ENCODE results near the gene SEPTIN2.

The SEPTIN2 gene

GRCh38 chr2:241316825-241317224, 1.1 kb downstream of the SEPTIN2 start:
- H3K27ac ChIP-seq: peak overlapping the region; percentile 98
- no peak for TF ChIP-seq CTCF (conservative IDR thresholded peaks at IDR 0.05)

- TF ChIP-seq CTCF (conservative IDR thresholded peaks at IDR 0.05): no peak
- peak overlapping the region; percentile 98 for H3K27ac ChIP-seq
These were observed 1.7 kb downstream of the SEPTIN2 start for GRCh38 chr2:241317391-241317790.

- peak overlapping the region; percentile 98; the same call in 1 of the 2 replicates for H3K27ac ChIP-seq
These were observed 3.1 kb downstream of the SEPTIN2 start for GRCh38 chr2:241318830-241319229.

- peak overlapping the region; percentile 56; the same call in 1 of the 2 replicates for H3K27ac ChIP-seq
These were observed 4.7 kb downstream of the SEPTIN2 start for GRCh38 chr2:241320394-241320793.

GRCh38 chr2:241321033-241321432, 5.3 kb downstream of the SEPTIN2 start:
- peak overlapping the region; percentile 56 for H3K27ac ChIP-seq
- TF ChIP-seq CTCF (conservative IDR thresholded peaks at IDR 0.05): no peak

More at GRCh38 chr2:241320394-241320793, 4.7 kb downstream of the SEPTIN2 start:
- no peak for TF ChIP-seq CTCF (conservative IDR thresholded peaks at IDR 0.05)

GRCh38 chr2:241321886-241322285, 6.2 kb downstream of the SEPTIN2 start:
- TF ChIP-seq CTCF (conservative IDR thresholded peaks at IDR 0.05): no peak
- H3K27ac ChIP-seq: peak overlapping the region; percentile 56

- TF ChIP-seq CTCF (conservative IDR thresholded peaks at IDR 0.05): no peak
- H3K27ac ChIP-seq: no peak overlapping the region
These were observed 8.1 kb downstream of the SEPTIN2 start for GRCh38 chr2:241323778-241324177.

- no peak for TF ChIP-seq CTCF (conservative IDR thresholded peaks at IDR 0.05)
- no peak overlapping the region for H3K27ac ChIP-seq
These were observed 9.1 kb downstream of the SEPTIN2 start for GRCh38 chr2:241324775-241325174.

Measured in VCaP (cell line).